HepG2 (cell line): ENCODE measurements around the gene NISCH. TPM values are rescaled to one million over a fixed set of nuclear protein-coding genes. Genes with fewer than 3 reads are reported as not detected.
A peak's percentile ranks its signal among the peaks of the same experiment; 100 is the strongest.

Experiments
- AGO2 ChIP-seq: fragments of 200-400 bp; formaldehyde crosslinking; optimal IDR thresholded peaks from 2 replicates; pipeline ENCODE3; 2017; ENCODE audit warnings: mild to moderate bottlenecking, low read depth, low read length, moderate library complexity
- HDAC1 ChIP-seq: sonication (generic); formaldehyde crosslinking; IDR thresholded peaks from 2 replicates; pipeline ENCODE4 v1.5.1; 2020; ENCODE audit warnings: mild to moderate bottlenecking, missing genetic modification reagents
- KLF12 ChIP-seq: sonication (generic); formaldehyde crosslinking; IDR thresholded peaks from 2 replicates; pipeline ENCODE4 v1.4.0; 2020; ENCODE audit warnings: missing genetic modification reagents, borderline replicate concordance
- MAZ ChIP-seq, 2 experiments: sonication (generic) in 1 of 2; formaldehyde crosslinking in 1 of 2; IDR thresholded peaks; 2 replicates each; pipeline versions ENCODE4 v1.5.0 to v1.6.1; 2012 to 2020; ENCODE audit warnings: low read depth in 2 of 2, mild to moderate bottlenecking in 2 of 2, borderline replicate concordance in 1 of 2, improper control_type of control experiment in 1 of 2, low read length in 1 of 2, missing genetic modification reagents in 1 of 2, moderate library complexity in 1 of 2
- RAD21 ChIP-seq: fragments of 450-650 bp; formaldehyde crosslinking; IDR thresholded peaks from 2 replicates; pipeline ENCODE4 v1.5.0; 2020; ENCODE audit warnings: mild to moderate bottlenecking
- SALL1 ChIP-seq: sonication (generic); formaldehyde crosslinking; IDR thresholded peaks from 2 replicates; pipeline ENCODE4 v1.8.0; 2022; ENCODE audit warnings: mild to moderate bottlenecking, missing genetic modification reagents
- YY1 ChIP-seq: IDR thresholded peaks from 2 replicates; pipeline ENCODE4 v1.6.1; 2011; ENCODE audit warnings: low read length, low read depth, moderate library complexity, mild to moderate bottlenecking; ENCODE audit not compliant: insufficient read depth, insufficient replicate concordance
- ZFP82 ChIP-seq: sonication (generic); formaldehyde crosslinking; IDR thresholded peaks from 2 replicates; pipeline ENCODE4 v1.5.1; 2020; ENCODE audit warnings: mild to moderate bottlenecking, missing genetic modification reagents, borderline replicate concordance
- ZNF30 ChIP-seq: sonication (generic); formaldehyde crosslinking; IDR thresholded peaks from 2 replicates; pipeline ENCODE4 v1.5.0; 2020; ENCODE audit warnings: mild to moderate bottlenecking, missing genetic modification reagents
- ZNF329 ChIP-seq: sonication (generic); formaldehyde crosslinking; IDR thresholded peaks from 2 replicates; pipeline ENCODE4 v1.9.0; 2021; ENCODE audit warnings: low read depth, mild to moderate bottlenecking, missing genetic modification reagents
- ZNF564 ChIP-seq: sonication (generic); formaldehyde crosslinking; IDR thresholded peaks from 2 replicates; pipeline ENCODE4 v1.8.1; 2023; ENCODE audit warnings: mild to moderate bottlenecking, missing genetic modification reagents
- ZNF703 ChIP-seq: sonication (generic); formaldehyde crosslinking; IDR thresholded peaks from 2 replicates; pipeline ENCODE4 v1.5.1; 2020; ENCODE audit warnings: missing genetic modification reagents, mild to moderate bottlenecking, moderate library complexity, borderline replicate concordance
- polyA plus RNA-seq, 8 experiments: library from polyadenylated mRNA; depleted of rRNA in 3 of 8; stranded (reverse) in 7 of 8; unstranded in 1 of 8; fragments of >200 nt; fragmentation: Illumina TruSeq in 4 of 8; extraction: Trizol in 4 of 8; gene quantifications; 2 replicates each; pipeline versions ENCODE4 v1.2.1 to v1.2.3, GENCODE V29; 2011 to 2016; ENCODE audit warnings: low read depth in 4 of 8, missing spikeins in 1 of 8, mixed read lengths in 1 of 8; ENCODE audit not compliant: insufficient read depth in 1 of 8
- total RNA-seq, 5 experiments: library from RNA; depleted of rRNA; stranded (reverse); fragments of >200 nt; fragmentation: Illumina TruSeq; extraction: Trizol; gene quantifications; 2 replicates each; pipeline ENCODE4 v1.2.3, GENCODE V29; 2016; ENCODE audit warnings: low read depth in 1 of 5
- TF ChIP-seq, protein P1 (sequence below): sonication (generic); formaldehyde crosslinking; IDR thresholded peaks from 2 replicates; pipeline ENCODE4 v1.4.0; 2020; ENCODE audit warnings: low read depth, mild to moderate bottlenecking, missing genetic modification reagents
- TF ChIP-seq, protein P2 (sequence below): sonication (generic); formaldehyde crosslinking; IDR thresholded peaks from 2 replicates; pipeline ENCODE4 v1.5.0; 2020; ENCODE audit warnings: mild to moderate bottlenecking, missing genetic modification reagents, borderline replicate concordance
- TF ChIP-seq, protein P3 (sequence below): sonication (generic); formaldehyde crosslinking; IDR thresholded peaks from 2 replicates; pipeline ENCODE4 v1.5.1; 2020; ENCODE audit warnings: mild to moderate bottlenecking, missing genetic modification reagents, moderate library complexity

The NISCH gene
- total and polyA plus RNA-seq, 2 of the 13 experiments (the other 11 are each of a cell fraction or from before 2014, with no cell fraction given): 27.0 to 47.6 TPM

DNA sequence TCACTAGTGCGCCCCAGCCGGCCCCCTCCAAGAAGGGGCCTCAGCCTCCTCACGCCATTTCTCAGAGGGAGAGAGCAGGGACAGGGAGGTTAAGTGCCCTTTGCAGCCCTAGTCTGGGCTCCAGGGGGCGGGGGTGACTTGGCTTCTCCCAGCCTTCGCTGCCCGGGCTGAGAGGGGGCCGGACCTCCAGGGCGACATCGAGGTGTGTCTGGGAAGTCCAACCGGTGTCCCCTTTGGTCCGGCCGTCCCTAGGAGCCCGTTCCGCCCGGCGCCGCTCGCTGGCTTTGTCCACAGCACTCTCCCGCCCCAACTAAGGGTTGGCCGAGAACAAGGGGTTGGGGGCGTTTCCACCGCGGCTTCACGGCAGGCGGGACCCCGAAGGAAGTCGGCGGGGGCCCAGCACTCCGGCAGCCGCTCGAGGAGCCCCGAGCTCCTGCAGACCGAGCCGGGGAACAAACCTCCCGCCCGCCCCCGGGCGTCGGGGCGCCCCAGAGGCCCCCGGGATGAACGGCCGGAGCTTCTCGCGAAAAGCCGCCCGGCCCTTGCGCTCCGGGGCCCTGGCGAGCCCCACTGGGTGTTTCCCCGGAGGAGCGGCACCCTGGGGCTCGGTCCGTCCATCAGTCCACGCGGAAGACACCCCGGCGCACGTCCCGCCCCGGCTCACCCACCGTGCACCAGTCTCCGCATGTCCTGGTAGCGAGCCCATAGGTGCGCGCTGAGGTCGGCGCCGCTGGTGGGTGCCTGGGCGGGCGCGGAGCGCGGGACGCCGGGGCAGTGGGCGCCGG, 77.6 kb downstream of the NISCH start (continued):
- TF ChIP-seq, protein P1, sequence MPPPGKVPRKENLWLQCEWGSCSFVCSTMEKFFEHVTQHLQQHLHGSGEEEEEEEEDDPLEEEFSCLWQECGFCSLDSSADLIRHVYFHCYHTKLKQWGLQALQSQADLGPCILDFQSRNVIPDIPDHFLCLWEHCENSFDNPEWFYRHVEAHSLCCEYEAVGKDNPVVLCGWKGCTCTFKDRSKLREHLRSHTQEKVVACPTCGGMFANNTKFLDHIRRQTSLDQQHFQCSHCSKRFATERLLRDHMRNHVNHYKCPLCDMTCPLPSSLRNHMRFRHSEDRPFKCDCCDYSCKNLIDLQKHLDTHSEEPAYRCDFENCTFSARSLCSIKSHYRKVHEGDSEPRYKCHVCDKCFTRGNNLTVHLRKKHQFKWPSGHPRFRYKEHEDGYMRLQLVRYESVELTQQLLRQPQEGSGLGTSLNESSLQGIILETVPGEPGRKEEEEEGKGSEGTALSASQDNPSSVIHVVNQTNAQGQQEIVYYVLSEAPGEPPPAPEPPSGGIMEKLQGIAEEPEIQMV: peak; percentile 49; the same call in 1 of the 2 replicates
- no peak for TF ChIP-seq ZNF703 (CRISPR knock-in tag)
- peak; percentile 44; the same call in 1 of the 2 replicates for TF ChIP-seq ZNF564 (CRISPR knock-in tag)
- TF ChIP-seq RAD21 (CRISPR knock-in tag): peak; percentile 38; the same call in 1 of the 2 replicates
- 0 out of 2 replicates have a peak, but pooled peaks have one; percentile 60 for TF ChIP-seq ZNF30 (CRISPR knock-in tag)
- TF ChIP-seq AGO2: peak; percentile 86
- 0 out of 2 replicates have a peak, but pooled peaks have one; percentile 18 for TF ChIP-seq SALL1 (CRISPR knock-in tag)
- 0 out of 2 replicates have a peak, but pooled peaks have one; percentile 47 for TF ChIP-seq HDAC1 (CRISPR knock-in tag)
- TF ChIP-seq ZNF329 (CRISPR knock-in tag): 0 out of 2 replicates have a peak, but pooled peaks have one; percentile 25
- TF ChIP-seq, protein P2, sequence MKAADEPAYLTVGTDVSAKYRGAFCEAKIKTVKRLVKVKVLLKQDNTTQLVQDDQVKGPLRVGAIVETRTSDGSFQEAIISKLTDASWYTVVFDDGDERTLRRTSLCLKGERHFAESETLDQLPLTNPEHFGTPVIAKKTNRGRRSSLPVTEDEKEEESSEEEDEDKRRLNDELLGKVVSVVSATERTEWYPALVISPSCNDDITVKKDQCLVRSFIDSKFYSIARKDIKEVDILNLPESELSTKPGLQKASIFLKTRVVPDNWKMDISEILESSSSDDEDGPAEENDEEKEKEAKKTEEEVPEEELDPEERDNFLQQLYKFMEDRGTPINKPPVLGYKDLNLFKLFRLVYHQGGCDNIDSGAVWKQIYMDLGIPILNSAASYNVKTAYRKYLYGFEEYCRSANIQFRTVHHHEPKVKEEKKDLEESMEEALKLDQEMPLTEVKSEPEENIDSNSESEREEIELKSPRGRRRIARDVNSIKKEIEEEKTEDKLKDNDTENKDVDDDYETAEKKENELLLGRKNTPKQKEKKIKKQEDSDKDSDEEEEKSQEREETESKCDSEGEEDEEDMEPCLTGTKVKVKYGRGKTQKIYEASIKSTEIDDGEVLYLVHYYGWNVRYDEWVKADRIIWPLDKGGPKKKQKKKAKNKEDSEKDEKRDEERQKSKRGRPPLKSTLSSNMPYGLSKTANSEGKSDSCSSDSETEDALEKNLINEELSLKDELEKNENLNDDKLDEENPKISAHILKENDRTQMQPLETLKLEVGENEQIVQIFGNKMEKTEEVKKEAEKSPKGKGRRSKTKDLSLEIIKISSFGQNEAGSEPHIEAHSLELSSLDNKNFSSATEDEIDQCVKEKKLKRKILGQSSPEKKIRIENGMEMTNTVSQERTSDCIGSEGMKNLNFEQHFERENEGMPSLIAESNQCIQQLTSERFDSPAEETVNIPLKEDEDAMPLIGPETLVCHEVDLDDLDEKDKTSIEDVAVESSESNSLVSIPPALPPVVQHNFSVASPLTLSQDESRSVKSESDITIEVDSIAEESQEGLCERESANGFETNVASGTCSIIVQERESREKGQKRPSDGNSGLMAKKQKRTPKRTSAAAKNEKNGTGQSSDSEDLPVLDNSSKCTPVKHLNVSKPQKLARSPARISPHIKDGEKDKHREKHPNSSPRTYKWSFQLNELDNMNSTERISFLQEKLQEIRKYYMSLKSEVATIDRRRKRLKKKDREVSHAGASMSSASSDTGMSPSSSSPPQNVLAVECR (CRISPR knock-in tag): peak; percentile 51; the same call in 1 of the 2 replicates
- 0 out of 2 replicates have a peak, but pooled peaks have one; percentile 9 for TF ChIP-seq KLF12
- TF ChIP-seq YY1: peak; percentile 17
- no peak for TF ChIP-seq MAZ (IDR thresholded peaks at IDR 0.05; ENCODE audit: borderline replicate concordance, low read depth, low read length)
- 0 out of 2 replicates have a peak, but pooled peaks have one; percentile 45 for TF ChIP-seq MAZ (CRISPR knock-in tag; IDR thresholded peaks at IDR 0.05; ENCODE audit: low read depth)
- TF ChIP-seq ZFP82 (CRISPR knock-in tag): peak; percentile 14; the same call in 1 of the 2 replicates
- TF ChIP-seq, protein P3, sequence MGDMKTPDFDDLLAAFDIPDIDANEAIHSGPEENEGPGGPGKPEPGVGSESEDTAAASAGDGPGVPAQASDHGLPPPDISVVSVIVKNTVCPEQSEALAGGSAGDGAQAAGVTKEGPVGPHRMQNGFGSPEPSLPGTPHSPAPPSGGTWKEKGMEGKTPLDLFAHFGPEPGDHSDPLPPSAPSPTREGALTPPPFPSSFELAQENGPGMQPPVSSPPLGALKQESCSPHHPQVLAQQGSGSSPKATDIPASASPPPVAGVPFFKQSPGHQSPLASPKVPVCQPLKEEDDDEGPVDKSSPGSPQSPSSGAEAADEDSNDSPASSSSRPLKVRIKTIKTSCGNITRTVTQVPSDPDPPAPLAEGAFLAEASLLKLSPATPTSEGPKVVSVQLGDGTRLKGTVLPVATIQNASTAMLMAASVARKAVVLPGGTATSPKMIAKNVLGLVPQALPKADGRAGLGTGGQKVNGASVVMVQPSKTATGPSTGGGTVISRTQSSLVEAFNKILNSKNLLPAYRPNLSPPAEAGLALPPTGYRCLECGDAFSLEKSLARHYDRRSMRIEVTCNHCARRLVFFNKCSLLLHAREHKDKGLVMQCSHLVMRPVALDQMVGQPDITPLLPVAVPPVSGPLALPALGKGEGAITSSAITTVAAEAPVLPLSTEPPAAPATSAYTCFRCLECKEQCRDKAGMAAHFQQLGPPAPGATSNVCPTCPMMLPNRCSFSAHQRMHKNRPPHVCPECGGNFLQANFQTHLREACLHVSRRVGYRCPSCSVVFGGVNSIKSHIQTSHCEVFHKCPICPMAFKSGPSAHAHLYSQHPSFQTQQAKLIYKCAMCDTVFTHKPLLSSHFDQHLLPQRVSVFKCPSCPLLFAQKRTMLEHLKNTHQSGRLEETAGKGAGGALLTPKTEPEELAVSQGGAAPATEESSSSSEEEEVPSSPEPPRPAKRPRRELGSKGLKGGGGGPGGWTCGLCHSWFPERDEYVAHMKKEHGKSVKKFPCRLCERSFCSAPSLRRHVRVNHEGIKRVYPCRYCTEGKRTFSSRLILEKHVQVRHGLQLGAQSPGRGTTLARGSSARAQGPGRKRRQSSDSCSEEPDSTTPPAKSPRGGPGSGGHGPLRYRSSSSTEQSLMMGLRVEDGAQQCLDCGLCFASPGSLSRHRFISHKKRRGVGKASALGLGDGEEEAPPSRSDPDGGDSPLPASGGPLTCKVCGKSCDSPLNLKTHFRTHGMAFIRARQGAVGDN (CRISPR knock-in tag): peak; percentile 79
